GM12892 (cell line): Measurements from ENCODE around the gene NRXN3.

Experiments used
- POLR2A ChIP-seq: IDR thresholded peaks from 2 replicates; pipeline ENCODE4 v1.6.1; 2011; ENCODE audit warnings: low read depth, low read length, control low read depth
- TAF1 ChIP-seq: IDR thresholded peaks from 2 replicates; pipeline ENCODE4 v1.6.1; 2011; ENCODE audit warnings: low read depth, mild to moderate bottlenecking, control low read depth, low read length, borderline replicate concordance

DNA sequence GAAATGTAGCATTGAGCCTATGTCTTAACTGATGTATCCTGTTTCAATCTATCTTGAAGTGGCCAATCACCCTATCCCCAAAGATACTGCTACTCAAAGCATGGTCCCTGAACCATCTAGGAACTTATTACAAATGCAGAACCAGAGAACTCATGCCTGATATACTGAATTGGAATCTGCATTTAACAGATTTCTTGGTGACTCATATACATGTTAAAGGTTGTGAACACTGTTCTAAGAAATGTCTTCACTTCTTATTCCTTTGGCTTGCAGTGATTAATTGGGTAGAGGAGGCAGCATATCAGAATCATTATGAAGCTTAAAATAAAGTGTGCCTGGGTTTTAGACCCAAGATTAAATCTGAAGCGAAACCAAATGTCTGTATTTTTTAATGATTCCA is 1245.6 kb downstream of the NRXN3 start:
- TF ChIP-seq POLR2A: no peak
- no peak for TF ChIP-seq TAF1
